ENCODE measurements around the gene IL18BP. TPM values are rescaled to one million over a fixed set of nuclear protein-coding genes. Genes with fewer than 3 reads are reported as not detected.

IL18BP gene
- total and polyA plus RNA-seq, 9 of the 15 experiments (the other 6 are each of a cell fraction or from before 2014, with no cell fraction given): 0.34 to 9.4 (median 3.2) TPM

DNA sequence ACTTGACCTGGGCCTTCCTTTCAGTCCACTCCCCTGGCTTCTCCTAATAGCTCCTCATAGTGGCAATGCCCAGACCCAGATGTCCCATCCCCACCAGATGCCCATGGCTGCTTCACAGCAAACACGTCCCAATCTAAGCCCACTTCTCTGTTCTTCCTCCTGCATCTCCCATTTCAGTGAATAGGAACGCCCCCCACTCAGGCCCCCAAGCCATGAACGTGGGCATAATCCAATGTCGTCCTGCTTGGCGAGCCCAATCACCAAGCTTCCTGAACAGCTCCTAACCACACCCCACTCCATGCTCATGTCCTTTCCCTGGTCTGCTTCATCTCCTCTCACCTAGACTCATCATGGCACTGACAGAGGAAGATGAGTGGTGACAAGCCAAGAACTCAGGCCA lies 8.9 kb downstream of the IL18BP start:
- Histone ChIP-seq H3K9ac (ENCODE audit: insufficient read depth in 1 of 2, low read depth in 2 of 2, low read length in 2 of 2) (no peak overlapping the region), H3K4me2 (ENCODE audit: insufficient read depth, low read length) (no peak overlapping the region), H3K79me2 (ENCODE audit: control insufficient read depth, insufficient read depth, low read length) (no peaks in the 10 kb centered on the region), H3K9me1 (ENCODE audit: control insufficient read depth, insufficient read depth, low read length) (no peaks in the 10 kb centered on the region), H3K9me3 (replicated peaks; ENCODE audit: control insufficient read depth, insufficient read depth, low read depth, low read length) (no peaks in the 10 kb centered on the region), H2AFZ (ENCODE audit: low read depth, low read length) (no peak overlapping the region), H3K4me1 (replicated peaks in 1 of 2; ENCODE audit: control insufficient read depth in 2 of 2, insufficient read depth in 2 of 2, low read length in 2 of 2) (peaks cover 4 to 16% of the 10 kb centered on the region in 2 experiments; a peak in 4 of 5 replicates), H3K4me3 (no peak overlapping the region), H3K27ac (ENCODE audit: extremely low read depth, low read depth, low read length) (no peak overlapping the region), H4K20me1 (replicated peaks; ENCODE audit: control insufficient read depth, insufficient read depth, low read length) (no peaks in the 10 kb centered on the region), H3K36me3 (ENCODE audit: control insufficient read depth, insufficient read depth, low read length) (peaks cover 96% of the 10 kb centered on the region), H3K27me3 (ENCODE audit: control insufficient read depth in 2 of 2, insufficient read depth in 2 of 2, low read length in 2 of 2) (no peaks in the 10 kb centered on the region)
- FAIRE-seq (no peak), ATAC-seq (no peak), DNase-seq (ENCODE audit: extremely low read depth in 1 of 4, low spot score in 3 of 4) (no peak)
- WGBS (ENCODE audit: insufficient coverage, low coverage, missing lambda C conversion rate): 88% methylated on average over 5 of the region's 5 CpGs
- in situ Hi-C loops (cut with MboI): no loop called here
- TF ChIP-seq, protein P1, sequence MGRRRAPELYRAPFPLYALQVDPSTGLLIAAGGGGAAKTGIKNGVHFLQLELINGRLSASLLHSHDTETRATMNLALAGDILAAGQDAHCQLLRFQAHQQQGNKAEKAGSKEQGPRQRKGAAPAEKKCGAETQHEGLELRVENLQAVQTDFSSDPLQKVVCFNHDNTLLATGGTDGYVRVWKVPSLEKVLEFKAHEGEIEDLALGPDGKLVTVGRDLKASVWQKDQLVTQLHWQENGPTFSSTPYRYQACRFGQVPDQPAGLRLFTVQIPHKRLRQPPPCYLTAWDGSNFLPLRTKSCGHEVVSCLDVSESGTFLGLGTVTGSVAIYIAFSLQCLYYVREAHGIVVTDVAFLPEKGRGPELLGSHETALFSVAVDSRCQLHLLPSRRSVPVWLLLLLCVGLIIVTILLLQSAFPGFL (CRISPR knock-in tag; IDR thresholded peaks at IDR 0.05): no peak
- TF ChIP-seq, protein P2, sequence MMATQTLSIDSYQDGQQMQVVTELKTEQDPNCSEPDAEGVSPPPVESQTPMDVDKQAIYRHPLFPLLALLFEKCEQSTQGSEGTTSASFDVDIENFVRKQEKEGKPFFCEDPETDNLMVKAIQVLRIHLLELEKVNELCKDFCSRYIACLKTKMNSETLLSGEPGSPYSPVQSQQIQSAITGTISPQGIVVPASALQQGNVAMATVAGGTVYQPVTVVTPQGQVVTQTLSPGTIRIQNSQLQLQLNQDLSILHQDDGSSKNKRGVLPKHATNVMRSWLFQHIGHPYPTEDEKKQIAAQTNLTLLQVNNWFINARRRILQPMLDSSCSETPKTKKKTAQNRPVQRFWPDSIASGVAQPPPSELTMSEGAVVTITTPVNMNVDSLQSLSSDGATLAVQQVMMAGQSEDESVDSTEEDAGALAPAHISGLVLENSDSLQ (IDR thresholded peaks at IDR 0.05): no peak
- no peak for TF ChIP-seq ZBTB1 (CRISPR knock-in tag; IDR thresholded peaks at IDR 0.05; ENCODE audit: borderline replicate concordance, low read depth)
- peak; percentile 44; the same call in 1 of the 2 replicates for TF ChIP-seq POLR2A (conservative IDR thresholded peaks at IDR 0.05)
- 0 out of 2 replicates have a peak, but pooled peaks have one; percentile 36 for TF ChIP-seq SUPT5H (IDR thresholded peaks at IDR 0.05)
- ChIA-PET CTCF (ENCODE audit: low intra/inter-chr PET ratio) (no interaction called here), POLR2A (interaction anchor here (1.0 to 1.6 kb wide), 3 partner anchors 8 to 80 kb away, joined by 4 read pairs; partner anchors contain the start of gene XNDC1N)
- intact Hi-C loops (cut with micrococcal nuclease): no loop called here
- TSS peak; percentile 25 for BruUV-seq (replicated peaks)
